PC-3 (cell line): ENCODE measurements around the gene PTH1R.

Source experiments
- EZH2 ChIP-seq: fragments of 300-600 bp; sonication (generic); IDR thresholded peaks from one replicate; pipeline ENCODE4 v1.6.1; 2017; ENCODE audit warnings: antibody characterized with exemption, mild to moderate bottlenecking, low read length; ENCODE audit not compliant: unreplicated experiment
- EZH2phosphoT487 ChIP-seq: fragments of 300-600 bp; sonication (generic); IDR thresholded peaks from 2 replicates; pipeline ENCODE4 v1.6.1; 2018; ENCODE audit warnings: mild to moderate bottlenecking, antibody characterized with exemption, low read length, borderline replicate concordance
- TF ChIP-seq, protein P1 (sequence below): fragments of 300-600 bp; sonication (generic); conservative IDR thresholded peaks from 2 replicates; pipeline ENCODE4 v1.5.1; 2017; ENCODE audit warnings: antibody characterized with exemption, low read depth, mild to moderate bottlenecking, low read length

- TF ChIP-seq, protein P1, sequence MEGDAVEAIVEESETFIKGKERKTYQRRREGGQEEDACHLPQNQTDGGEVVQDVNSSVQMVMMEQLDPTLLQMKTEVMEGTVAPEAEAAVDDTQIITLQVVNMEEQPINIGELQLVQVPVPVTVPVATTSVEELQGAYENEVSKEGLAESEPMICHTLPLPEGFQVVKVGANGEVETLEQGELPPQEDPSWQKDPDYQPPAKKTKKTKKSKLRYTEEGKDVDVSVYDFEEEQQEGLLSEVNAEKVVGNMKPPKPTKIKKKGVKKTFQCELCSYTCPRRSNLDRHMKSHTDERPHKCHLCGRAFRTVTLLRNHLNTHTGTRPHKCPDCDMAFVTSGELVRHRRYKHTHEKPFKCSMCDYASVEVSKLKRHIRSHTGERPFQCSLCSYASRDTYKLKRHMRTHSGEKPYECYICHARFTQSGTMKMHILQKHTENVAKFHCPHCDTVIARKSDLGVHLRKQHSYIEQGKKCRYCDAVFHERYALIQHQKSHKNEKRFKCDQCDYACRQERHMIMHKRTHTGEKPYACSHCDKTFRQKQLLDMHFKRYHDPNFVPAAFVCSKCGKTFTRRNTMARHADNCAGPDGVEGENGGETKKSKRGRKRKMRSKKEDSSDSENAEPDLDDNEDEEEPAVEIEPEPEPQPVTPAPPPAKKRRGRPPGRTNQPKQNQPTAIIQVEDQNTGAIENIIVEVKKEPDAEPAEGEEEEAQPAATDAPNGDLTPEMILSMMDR, result no peak
- TF ChIP-seq EZH2 (no peak), EZH2phosphoT487 (no peak)
These were observed 35.5 kb downstream of the PTH1R start for GRCh38 chr3:46912986-46913385.
